Measurements from ENCODE around the gene ATXN7L3.

DNA sequence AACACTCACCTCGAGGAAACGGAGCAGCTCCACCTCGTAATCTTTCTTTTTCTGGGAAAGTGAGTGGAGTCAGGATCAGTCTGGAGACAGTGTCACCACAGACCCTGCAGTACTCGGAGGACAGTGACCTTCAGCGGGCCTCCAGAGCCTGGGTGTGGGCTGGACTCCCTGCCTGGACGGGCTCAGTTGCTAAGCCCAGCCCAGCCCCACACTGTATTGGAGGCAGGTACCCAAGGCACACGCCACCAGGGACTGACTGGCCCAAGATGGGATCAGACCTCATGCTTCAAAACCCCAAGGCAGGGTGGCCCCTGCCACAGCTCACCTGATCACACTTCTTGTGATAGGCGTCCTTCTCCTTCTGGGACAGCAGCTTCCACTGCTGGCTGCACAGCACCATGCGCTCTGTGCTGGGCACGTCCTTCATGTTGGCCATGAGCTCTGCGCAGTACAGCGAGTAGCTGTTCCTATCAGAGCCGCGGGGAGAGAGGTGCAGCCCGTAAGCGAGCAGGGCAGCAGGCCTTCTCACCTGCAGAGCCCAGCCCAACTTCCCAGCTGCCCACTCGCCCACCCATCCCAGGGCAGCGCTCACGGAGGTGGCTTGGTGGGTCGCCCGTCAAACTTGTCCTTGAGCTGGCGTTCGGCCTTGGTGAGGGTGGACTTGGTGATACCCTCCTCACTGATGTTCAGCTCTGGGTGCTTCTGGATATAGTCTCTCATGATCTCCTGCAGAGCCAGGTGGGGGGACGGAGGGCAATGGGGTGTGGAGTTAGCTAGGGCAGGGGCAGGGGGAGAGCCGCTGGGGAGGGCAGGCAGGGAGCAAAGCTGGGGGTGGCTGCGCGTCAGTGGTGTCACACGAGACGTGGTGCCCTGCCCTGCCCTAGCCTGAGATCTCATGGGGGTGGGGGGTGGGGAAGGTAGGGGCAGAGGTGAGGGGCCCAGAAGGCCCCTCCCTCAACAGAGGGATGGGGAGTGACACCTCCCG lies 11.9 kb upstream of the ATXN7L3 start:
- TF ChIP-seq, protein P1, sequence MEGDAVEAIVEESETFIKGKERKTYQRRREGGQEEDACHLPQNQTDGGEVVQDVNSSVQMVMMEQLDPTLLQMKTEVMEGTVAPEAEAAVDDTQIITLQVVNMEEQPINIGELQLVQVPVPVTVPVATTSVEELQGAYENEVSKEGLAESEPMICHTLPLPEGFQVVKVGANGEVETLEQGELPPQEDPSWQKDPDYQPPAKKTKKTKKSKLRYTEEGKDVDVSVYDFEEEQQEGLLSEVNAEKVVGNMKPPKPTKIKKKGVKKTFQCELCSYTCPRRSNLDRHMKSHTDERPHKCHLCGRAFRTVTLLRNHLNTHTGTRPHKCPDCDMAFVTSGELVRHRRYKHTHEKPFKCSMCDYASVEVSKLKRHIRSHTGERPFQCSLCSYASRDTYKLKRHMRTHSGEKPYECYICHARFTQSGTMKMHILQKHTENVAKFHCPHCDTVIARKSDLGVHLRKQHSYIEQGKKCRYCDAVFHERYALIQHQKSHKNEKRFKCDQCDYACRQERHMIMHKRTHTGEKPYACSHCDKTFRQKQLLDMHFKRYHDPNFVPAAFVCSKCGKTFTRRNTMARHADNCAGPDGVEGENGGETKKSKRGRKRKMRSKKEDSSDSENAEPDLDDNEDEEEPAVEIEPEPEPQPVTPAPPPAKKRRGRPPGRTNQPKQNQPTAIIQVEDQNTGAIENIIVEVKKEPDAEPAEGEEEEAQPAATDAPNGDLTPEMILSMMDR (IDR thresholded peaks at IDR 0.05 in 4 of 5, conservative IDR thresholded peaks at IDR 0.05 in 1 of 5): no peak
- TF ChIP-seq POLR2A (IDR thresholded peaks at IDR 0.05): no peak
